NCI-H82 (cell line): Measurements from ENCODE around the gene RABGEF1.
A peak's percentile ranks its signal among the peaks of the same experiment; 100 is the strongest.
"Not testable (repeated sequence)": the region's sequence is repeated elsewhere in the genome, so short reads cannot be mapped to it uniquely, and the experiment has no call there.

Source experiments
- DNase-seq: peaks from one replicate; lab custom pipeline; 2025; lab: John Stamatoyannopoulos, UW

Gene RABGEF1

GRCh38 chr7:66740302-66740979 lies at the start of gene RABGEF1:
RABGEF1 (plus strand) TSS chr7:66740733; CDS start chr7:66771900, 31,167 bp downstream.
- DNase-seq = peak; percentile 96

- no peak for DNase-seq
Measured at GRCh38 chr7:66693331-66693730, 47.2 kb upstream of the RABGEF1 start.

- no peak for DNase-seq
Measured at GRCh38 chr7:66694286-66694685, 46.2 kb upstream of the RABGEF1 start.

GRCh38 chr7:66695417-66695816 lies 45.1 kb upstream of the RABGEF1 start:
- DNase-seq = not testable (repeated sequence)

GRCh38 chr7:66696134-66696533 lies 44.4 kb upstream of the RABGEF1 start:
- DNase-seq = not testable (repeated sequence)

- peak; percentile 79 for DNase-seq
Measured at GRCh38 chr7:66696774-66697191, 43.8 kb upstream of the RABGEF1 start.

- DNase-seq = peak; percentile 42
Measured at GRCh38 chr7:66697449-66698438, 42.8 kb upstream of the RABGEF1 start.

GRCh38 chr7:66698652-66699205 lies 41.8 kb upstream of the RABGEF1 start:
- DNase-seq = no peak

- no peak for DNase-seq
Measured at GRCh38 chr7:66699998-66700397, 40.5 kb upstream of the RABGEF1 start.

GRCh38 chr7:66700633-66701131 lies 39.9 kb upstream of the RABGEF1 start:
- DNase-seq = no peak

GRCh38 chr7:66707825-66708224 lies 32.7 kb upstream of the RABGEF1 start:
- DNase-seq = no peak

GRCh38 chr7:66710752-66711151 lies 29.8 kb upstream of the RABGEF1 start:
- DNase-seq = not testable (repeated sequence)

- no peak for DNase-seq
Measured at GRCh38 chr7:66713687-66714086, 26.8 kb upstream of the RABGEF1 start.

- not testable (repeated sequence) for DNase-seq
Measured at GRCh38 chr7:66716634-66717033, 23.9 kb upstream of the RABGEF1 start.

- no peak for DNase-seq
Measured at GRCh38 chr7:66720561-66720960, 20.0 kb upstream of the RABGEF1 start.

GRCh38 chr7:66725843-66726242 lies 14.7 kb upstream of the RABGEF1 start:
- no peak for DNase-seq

GRCh38 chr7:66727058-66727457 lies 13.5 kb upstream of the RABGEF1 start:
- no peak for DNase-seq

GRCh38 chr7:66728571-66728970 lies 12.0 kb upstream of the RABGEF1 start:
- DNase-seq = no peak

- no peak for DNase-seq
Measured at GRCh38 chr7:66729274-66729673, 11.3 kb upstream of the RABGEF1 start.

- DNase-seq = no peak
Measured at GRCh38 chr7:66731986-66732385, 8.5 kb upstream of the RABGEF1 start.

GRCh38 chr7:66732439-66732838 lies 8.1 kb upstream of the RABGEF1 start:
- no peak for DNase-seq

GRCh38 chr7:66734006-66734405 lies 6.5 kb upstream of the RABGEF1 start:
- no peak for DNase-seq
